NCI-H2171 (cell line): ENCODE results near the gene GID4.

Source experiments
- DNase-seq: peaks from one replicate; lab custom pipeline; 2025; lab: John Stamatoyannopoulos, UW

GID4 gene

DNA sequence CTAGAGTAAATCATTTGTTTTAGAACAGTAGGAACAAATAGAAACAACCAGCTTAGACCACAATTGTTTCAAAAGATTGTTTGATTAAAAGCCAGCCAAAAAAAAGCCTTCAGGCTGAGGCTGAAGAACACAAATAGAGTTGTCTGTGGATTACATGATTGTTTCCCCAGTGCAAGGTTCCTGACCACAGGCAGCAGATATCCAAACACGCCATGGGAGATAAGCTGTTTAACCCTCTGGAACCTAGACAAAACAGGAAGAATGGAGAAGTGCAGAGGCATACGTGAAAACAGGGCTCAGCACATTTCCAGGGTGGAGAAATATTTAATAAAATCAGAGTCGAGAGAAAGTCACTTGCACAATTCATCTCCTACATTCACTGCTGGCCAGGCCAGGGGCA is 21.2 kb upstream of the GID4 start:
- DNase-seq: no peak

DNA sequence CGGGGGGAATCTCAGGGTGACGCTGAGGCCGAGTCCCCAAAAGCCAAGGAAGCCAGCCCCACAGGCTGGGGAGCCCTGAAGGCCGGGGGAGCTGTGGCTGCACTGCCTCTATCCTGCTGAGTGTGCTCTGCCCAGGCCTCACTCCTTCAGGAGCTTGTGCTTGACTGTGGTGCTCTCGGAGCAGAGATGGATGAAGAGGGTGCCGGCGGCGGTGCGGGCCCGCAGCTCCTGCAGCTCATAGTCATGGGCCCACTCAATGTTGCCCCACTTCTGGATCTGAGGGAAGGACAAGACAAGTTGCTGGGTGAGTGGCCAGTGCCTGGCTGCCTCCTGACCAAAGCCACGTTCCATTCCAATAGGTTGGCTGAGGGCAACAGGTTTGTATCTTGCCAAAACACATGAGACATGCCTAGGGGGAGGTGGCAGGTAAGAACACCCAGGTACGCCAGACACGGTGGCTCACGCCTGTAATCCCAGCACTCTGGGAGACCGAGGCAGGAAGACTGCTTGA is 20.7 kb upstream of the GID4 start:
- no peak for DNase-seq

GRCh38 chr17:18019838-18020154 is 19.4 kb upstream of the GID4 start:
- no peak for DNase-seq

- DNase-seq: no peak
Observed at GRCh38 chr17:18020971-18021370, 18.2 kb upstream of the GID4 start.

DNA sequence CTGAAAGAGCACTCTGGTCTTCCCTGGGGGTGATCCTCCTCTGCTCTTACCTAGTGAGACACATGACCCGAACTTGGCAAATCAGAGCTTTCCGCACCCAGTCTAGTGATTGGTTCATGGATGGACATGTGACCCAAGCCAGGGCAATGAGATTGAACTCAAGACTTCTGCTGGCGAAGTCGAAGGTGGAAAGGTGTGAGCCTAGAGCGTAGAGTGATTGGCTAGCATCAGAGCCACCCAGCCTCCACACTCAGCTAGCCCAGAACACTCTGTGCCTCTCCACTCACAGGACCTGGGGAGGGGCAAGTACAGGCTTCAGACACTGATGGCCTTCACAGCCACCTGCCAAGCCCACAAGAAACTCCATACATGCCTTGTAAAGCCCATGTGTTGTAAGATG is 17.8 kb upstream of the GID4 start:
- no peak for DNase-seq

DNA sequence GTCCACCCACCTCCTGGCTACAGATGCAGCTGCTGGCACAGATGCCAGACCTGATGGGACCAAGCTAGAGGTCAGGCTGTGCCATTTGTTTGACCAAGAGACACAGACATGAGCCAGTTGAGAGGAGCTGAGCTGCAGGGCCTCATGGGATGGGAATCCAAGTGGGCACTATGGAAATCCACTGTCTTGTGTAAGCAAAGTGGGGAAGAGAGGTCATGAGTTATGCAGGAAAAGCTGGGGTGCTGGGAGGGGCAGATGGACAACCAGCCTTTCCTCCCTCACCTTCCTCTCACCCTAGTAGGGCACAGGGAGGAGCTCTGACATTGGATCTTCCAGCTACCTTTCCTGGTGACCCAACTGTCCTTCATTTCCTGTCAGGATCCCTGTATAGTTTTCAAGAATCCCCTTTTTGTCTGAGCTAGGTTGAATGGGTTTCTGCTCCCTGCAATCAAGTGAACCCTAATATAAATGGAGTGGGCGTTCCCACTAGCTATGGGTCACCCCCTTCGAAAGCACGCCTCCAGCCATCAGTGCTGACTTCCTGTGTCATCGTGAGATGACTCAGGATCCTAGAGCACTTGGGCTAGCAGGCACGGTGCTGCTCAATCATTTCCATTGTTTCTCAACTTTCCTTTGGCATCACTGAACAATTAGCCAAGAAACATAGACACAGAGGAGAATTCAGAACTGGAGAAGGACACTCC is 13.8 kb upstream of the GID4 start:
- no peak for DNase-seq

DNA sequence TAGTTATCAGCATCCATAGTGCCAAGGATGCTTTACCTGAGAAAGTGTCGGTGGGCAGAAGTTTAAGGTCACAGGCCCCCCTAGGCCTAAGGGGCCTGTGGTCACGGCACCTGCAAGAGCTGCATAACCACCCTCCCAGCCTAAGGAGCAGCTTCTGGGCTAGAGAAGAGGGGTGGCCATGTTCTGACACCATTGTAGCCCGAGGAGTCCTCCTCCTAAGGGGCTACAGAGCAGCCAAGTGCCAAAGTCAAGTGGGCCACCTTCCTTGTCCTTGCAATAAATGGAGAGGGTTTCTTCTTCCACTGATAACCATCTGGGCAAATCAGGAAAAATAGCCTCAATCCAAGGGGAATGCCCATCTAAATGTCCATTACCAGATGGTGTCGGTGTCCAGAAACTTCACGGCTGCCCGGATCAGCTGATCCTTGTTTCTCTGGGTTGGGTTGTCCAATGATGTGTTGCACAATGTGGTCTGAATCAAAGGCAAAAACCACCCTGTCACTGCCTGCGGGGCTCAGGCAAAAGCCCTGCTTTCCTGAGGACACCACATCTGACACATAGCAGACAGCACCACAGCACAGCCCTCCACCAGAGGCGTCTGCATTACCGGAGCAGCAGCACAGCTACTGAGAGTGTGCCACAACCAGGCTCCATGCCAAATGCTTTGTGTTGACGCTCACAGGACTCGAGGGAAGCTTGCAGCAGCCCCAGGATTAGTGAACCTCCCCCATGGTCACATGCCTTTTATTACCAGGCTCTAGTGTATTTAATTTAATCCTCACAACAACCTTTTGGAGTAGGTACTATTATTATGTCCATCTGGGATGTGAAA is 13.0 kb upstream of the GID4 start:
- peak; percentile 39 for DNase-seq

DNA sequence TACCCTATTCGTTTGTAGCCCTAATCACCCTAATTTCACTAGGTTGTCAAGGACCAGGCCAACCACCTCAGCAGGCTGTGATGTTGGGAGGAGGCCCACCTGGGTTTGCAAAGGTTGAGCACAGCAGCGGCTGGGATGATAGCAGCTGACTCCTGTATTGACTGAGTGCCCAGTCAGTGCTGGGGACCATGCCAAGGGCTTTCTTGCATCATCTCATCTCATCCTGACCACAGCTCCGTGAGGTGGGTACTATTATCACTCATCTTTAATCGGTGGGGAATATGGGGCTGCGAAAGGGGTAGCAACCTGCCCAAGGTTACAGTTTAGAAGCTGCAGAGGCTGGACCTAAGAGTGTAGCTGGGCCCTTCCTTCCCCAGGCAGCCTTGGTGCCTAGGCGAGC is 11.9 kb upstream of the GID4 start:
- DNase-seq: no peak

GRCh38 chr17:18028114-18028951 is 10.9 kb upstream of the GID4 start:
- DNase-seq: no peak

DNA sequence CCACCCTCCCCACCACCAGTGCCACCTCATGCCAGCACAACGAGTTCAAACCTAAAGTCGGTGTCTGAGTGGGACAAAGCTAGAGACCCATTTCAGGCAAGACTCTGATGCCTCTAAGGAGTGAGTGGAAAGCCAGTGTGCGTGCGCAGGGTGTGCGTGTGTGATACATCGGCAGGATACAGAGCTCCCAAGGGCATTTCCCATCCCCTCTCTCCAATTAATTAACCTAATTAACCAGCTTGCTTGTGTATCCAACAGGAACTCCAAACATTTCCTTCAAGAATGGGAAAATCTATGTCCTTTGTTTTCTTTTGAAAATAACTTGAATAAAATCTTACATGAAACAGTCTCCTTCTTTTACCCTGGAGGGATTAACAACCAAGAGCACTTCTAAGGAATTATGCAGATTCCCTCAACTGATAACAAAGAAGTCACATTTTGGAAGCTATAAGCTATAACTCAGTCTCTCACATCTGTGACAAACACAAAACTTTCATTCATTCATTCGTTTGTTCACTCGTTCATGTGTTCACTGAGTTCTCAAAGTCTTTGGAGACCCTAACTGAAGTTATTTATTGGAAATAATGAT is 10.2 kb upstream of the GID4 start:
- no peak for DNase-seq

DNA sequence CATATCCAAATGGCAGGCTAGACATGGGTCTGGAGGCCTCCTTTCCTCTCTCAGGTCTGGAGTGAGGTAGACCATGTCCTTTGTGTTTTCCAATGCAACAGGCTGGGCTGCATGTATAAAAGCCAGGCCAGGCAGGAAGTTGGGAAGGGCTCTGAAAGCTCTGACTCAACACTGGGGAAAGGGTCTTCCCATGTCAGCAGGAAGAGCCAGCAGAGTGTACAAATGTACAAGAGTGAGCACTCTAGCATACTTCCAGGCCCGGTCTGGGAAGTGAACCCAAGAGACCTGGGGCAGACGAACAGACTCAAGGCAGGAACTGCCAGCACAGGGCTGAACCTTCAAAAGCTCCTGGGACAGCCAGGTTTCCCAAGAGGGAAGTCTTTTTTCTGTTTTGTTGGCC is 7.3 kb upstream of the GID4 start:
- no peak for DNase-seq

GRCh38 chr17:18033442-18034099 is 5.6 kb upstream of the GID4 start:
- peak; percentile 82 for DNase-seq

DNA sequence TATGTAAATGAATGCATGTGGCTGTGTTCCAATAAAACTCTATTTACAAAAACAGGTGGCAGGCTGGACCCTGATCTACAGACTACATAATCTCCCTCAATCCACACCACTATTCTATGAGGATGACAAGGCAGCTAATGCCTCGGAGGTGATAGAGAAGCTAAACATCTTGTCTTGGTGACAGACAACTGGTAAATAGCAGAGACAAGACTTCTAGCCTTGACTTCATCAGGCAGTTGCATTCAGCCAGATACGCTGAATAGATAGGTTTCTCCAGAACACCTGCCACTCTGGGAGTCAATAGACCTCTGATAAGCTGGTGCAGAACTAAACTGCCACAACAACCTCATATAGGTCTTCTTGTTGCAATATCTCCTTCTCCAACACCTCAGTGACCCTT is 3.5 kb upstream of the GID4 start:
- DNase-seq: no peak

GRCh38 chr17:18037486-18037885 is 1.7 kb upstream of the GID4 start:
- DNase-seq: no peak

DNA sequence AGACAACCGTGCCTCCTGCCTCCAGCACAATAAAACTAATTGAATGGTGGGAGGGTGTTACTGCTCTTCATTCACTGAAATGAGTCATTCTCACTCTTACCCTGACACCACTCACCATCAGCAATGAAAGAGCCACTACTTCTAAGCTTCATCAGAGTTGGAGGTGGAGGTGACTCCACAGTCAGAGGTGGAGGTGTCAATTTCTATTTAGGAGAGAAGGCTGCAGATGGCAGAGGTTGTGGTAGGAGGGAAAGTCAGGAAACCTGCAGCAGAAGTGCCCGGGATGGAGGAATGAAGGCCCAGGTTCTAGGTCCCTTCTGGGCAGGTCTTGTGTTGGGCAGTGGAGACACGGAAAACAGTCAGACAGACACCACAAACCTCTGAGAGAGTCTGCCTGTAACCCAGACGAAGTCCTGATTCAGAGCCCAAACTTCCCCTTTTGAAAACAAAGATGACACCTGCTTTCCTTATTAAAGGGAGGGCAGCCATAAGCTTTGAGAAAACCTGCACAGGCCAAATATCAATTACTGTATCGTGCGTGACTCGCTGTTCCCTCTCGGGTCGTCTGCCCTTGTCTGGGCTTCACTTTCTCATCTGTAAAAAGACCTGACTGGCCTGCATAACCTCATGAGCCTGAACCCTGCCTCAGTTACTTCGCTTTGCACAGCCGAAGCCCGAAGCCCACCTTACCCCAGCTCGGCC is 908 bp upstream of the GID4 start:
- DNase-seq: no peak

DNA sequence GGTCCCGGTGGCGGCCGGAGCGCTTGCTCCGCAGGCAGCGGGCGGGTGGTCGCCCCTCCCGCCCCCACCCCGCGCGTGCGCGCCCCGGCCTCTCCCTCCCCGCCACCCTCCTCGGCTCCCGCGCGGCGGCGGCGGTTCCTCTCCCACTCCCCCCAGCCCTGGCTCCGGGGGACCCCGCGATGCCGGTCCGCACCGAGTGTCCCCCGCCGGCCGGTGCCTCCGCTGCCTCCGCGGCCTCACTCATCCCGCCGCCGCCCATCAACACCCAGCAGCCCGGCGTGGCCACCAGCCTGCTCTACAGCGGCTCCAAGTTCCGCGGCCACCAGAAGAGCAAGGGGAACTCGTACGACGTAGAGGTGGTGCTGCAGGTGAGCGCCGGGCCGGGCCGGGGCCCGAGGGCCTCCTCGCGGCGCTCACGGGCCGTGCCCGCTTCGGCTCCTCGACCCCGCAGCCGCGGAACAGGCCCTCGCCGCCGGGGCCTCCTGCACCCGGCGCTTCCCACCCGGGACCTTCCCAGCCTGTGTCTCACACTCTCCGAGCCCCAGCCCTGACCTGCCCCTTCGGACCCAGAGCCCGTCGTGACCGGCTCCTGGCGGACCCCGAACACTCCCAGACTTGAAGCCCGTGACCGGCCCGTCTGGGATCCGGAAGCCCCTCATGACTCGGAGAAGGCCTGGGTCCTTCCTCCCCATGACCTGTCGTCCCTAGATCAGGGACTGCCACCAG is 490 bp downstream of the GID4 start:
- DNase-seq: no peak

GRCh38 chr17:18040261-18040858 is 1.2 kb downstream of the GID4 start:
- no peak for DNase-seq

DNA sequence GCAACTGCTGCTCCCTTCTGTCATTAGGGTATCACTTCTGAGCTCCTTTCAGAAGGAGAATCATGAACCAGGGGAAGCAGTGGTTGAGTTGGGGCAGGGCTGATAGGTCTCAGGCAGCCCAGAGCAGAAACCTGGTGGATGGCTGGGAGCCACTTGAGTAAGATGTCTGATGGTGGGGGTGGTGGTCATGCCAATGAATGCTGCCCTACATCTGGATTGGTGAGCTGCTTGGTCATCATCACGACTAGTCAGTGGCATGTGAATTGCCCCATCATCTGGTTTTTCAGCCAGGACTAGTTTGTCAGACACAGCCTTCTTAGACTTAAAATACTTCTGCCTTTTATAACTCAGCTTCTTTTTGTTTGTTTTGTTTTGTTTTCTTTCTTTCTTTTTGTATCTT is 2.6 kb downstream of the GID4 start:
- DNase-seq: no peak

- DNase-seq: no peak
Observed at GRCh38 chr17:18042983-18043382, 3.8 kb downstream of the GID4 start.

DNA sequence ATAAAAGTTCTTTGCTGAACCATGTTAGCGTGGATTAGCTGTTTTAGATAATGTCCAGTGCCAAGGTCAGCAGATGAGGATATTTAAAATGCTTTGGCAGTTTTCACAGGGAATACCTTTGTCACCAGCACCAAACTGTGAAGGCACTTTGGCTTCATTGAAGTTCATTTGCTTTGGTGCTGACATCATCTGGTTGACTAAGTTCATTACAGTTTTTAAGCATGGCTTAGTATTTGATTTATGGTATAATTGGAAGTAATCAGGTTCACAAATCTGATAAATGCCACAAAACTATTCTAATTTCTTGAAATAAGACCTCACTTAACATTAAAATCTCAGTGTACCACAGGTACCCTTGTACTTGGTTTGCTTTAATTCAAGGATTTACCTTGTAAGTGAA is 4.3 kb downstream of the GID4 start:
- DNase-seq: no peak
